Neural cell (in vitro differentiated cells): Measurements from ENCODE around the gene JAG2. TPM values are rescaled to one million over a fixed set of nuclear protein-coding genes. Genes with fewer than 3 reads are reported as not detected.

Source experiments
- H2AFZ ChIP-seq: fragments of 200-600, 300-800 bp; sonication (generic), shearing (Covaris generic); 2 replicates; pipeline ENCODE4 v1.6.0; 2014; ENCODE audit warnings: low read depth, mild to moderate bottlenecking, antibody characterized with exemption, low read length, moderate library complexity
- H3F3A ChIP-seq: fragments of 200-600 bp; shearing (Covaris generic); 2 replicates; pipeline ENCODE4 v1.6.1; 2016; ENCODE audit warnings: mild to moderate bottlenecking, moderate library complexity, mixed read lengths, antibody characterized with exemption, low read length; ENCODE audit not compliant: insufficient read depth, poor library complexity, severe bottlenecking
- H3K27ac ChIP-seq: fragments of 200-600, 300-800 bp; sonication (generic), shearing (Covaris generic); 2 replicates; pipeline ENCODE4 v1.5.1; 2014; ENCODE audit warnings: mild to moderate bottlenecking, low read length, moderate library complexity
- H3K27me3 ChIP-seq: fragments of 300-800, 200-600 bp; sonication (generic), shearing (Covaris generic); 2 replicates; pipeline ENCODE4 v1.6.0; 2014; ENCODE audit warnings: mild to moderate bottlenecking, low read depth, low read length, moderate library complexity; ENCODE audit not compliant: insufficient read depth
- H3K36me3 ChIP-seq: fragments of 300-800, 200-600 bp; sonication (generic), shearing (Covaris generic); 2 replicates; pipeline ENCODE4 v1.5.1; 2014; ENCODE audit warnings: mild to moderate bottlenecking, antibody characterized with exemption, low read length, moderate library complexity; ENCODE audit not compliant: insufficient read depth
- H3K4me2 ChIP-seq: fragments of 300-800, 200-600 bp; sonication (generic), shearing (Covaris generic); 2 replicates; pipeline ENCODE4 v1.6.0; 2014; ENCODE audit warnings: mild to moderate bottlenecking, low read length
- H3K4me3 ChIP-seq: fragments of 300-800, 200-600 bp; sonication (generic), shearing (Covaris generic); 2 replicates; pipeline ENCODE4 v1.5.1; 2014; ENCODE audit warnings: mild to moderate bottlenecking, low read length, moderate library complexity
- H3K79me2 ChIP-seq: fragments of 200-600 bp; shearing (Covaris generic); replicated peaks from 2 replicates; pipeline ENCODE4 v1.6.0; 2014; ENCODE audit warnings: mild to moderate bottlenecking, low read length, moderate library complexity; ENCODE audit not compliant: insufficient read depth
- H3K9ac ChIP-seq: fragments of 300-800, 200-600 bp; sonication (generic), shearing (Covaris generic); 2 replicates; pipeline ENCODE4 v1.6.1; 2016; ENCODE audit warnings: mild to moderate bottlenecking, low read length, mixed read lengths
- H3K9me2 ChIP-seq: fragments of 200-600 bp; shearing (Covaris generic); 2 replicates; pipeline ENCODE4 v1.6.1; 2016; ENCODE audit warnings: mild to moderate bottlenecking, low read length, mixed read lengths; ENCODE audit not compliant: insufficient read depth
- H3K9me3 ChIP-seq: fragments of 200-600, 300-800 bp; sonication (generic), shearing (Covaris generic); 2 replicates; pipeline ENCODE4 v1.6.1; 2016; ENCODE audit warnings: mild to moderate bottlenecking, mixed run types, low read length, moderate library complexity, mixed read lengths
- H4K20me1 ChIP-seq: fragments of 200-600 bp; shearing (Covaris generic); 2 replicates; pipeline ENCODE4 v1.6.1; 2016; ENCODE audit warnings: mild to moderate bottlenecking, mixed run types; ENCODE audit not compliant: insufficient read depth
- CTCF ChIP-seq: fragments of 450-650 bp; IDR thresholded peaks from 2 replicates; pipeline ENCODE4 v1.5.1; 2014; ENCODE audit warnings: antibody characterized with exemption, mild to moderate bottlenecking, moderate library complexity; ENCODE audit not compliant: poor library complexity, severe bottlenecking
- EP300 ChIP-seq: fragments of 450-650 bp; conservative IDR thresholded peaks from 2 replicates; pipeline ENCODE4 v1.6.1; 2014; ENCODE audit warnings: antibody characterized with exemption, mild to moderate bottlenecking, moderate library complexity; ENCODE audit not compliant: poor library complexity, severe bottlenecking
- EZH2 ChIP-seq: fragments of 200-600, 300-800 bp; shearing (Covaris generic), sonication (generic); IDR thresholded peaks from 2 replicates; pipeline ENCODE4 v1.6.1; 2014; ENCODE audit warnings: antibody characterized with exemption, low read length, borderline replicate concordance, mild to moderate bottlenecking; ENCODE audit not compliant: insufficient read depth, poor library complexity, severe bottlenecking
- MXI1 ChIP-seq: fragments of 450-650 bp; conservative IDR thresholded peaks from 2 replicates; pipeline ENCODE4 v1.6.1; 2014; ENCODE audit warnings: antibody characterized with exemption, mild to moderate bottlenecking; ENCODE audit not compliant: poor library complexity, severe bottlenecking
- POLR2AphosphoS5 ChIP-seq: IDR thresholded peaks from 2 replicates; pipeline ENCODE4 v1.6.1; 2012
- RAD21 ChIP-seq: fragments of 450-650 bp; conservative IDR thresholded peaks from 2 replicates; pipeline ENCODE4 v1.6.1; 2014; ENCODE audit warnings: antibody characterized with exemption, mild to moderate bottlenecking, moderate library complexity
- REST ChIP-seq: IDR thresholded peaks from 2 replicates; pipeline ENCODE4 v1.6.1; 2012; ENCODE audit warnings: borderline replicate concordance
- SMC3 ChIP-seq: fragments of 450-650 bp; conservative IDR thresholded peaks from 2 replicates; pipeline ENCODE4 v1.6.1; 2014; ENCODE audit warnings: antibody characterized with exemption, mild to moderate bottlenecking, moderate library complexity; ENCODE audit not compliant: poor library complexity
- TAF1 ChIP-seq: IDR thresholded peaks from 2 replicates; pipeline ENCODE4 v1.6.1; 2012; ENCODE audit warnings: low read depth
- polyA plus RNA-seq: library from polyadenylated mRNA; depleted of rRNA; stranded (reverse); fragments of >200 nt; gene quantifications from 2 replicates; pipeline ENCODE4 v1.2.3, GENCODE V29; 2014

JAG2 gene
- polyA plus RNA-seq, 1 donor from 2014 or later: 20.3 TPM

DNA sequence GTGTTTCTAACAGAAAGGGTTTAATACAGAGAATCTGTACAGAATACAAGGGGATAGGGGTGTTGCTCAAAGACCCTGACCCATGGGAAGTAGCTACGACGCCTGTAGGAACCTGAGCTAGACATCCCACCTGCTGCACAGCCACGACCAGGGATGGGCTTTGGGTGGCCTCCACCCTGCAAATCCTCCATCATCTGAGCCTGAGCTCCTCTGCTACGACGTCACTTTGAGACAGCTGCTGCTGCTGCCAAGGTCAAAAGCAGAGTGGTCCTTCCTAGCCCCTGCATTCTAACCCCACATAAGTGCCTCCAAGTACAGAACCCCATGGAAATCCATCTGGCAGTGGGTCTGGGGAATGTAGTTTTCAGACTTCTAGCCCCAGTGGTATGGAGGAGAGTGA lies 43.8 kb downstream of the JAG2 start:
- H3K4me3 ChIP-seq: no peak overlapping the region
- TF ChIP-seq RAD21: no peak
- no peak for TF ChIP-seq REST
- no peak for TF ChIP-seq CTCF
- no peak for TF ChIP-seq SMC3

GRCh38 chr14:105123981-105124765 lies 44.4 kb downstream of the JAG2 start:
- no peak overlapping the region for H3K9ac ChIP-seq
- H3K9me2 ChIP-seq: no peaks in the 10 kb centered on the region
- no peaks in the 10 kb centered on the region for H3K79me2 ChIP-seq
- no peaks in the 10 kb centered on the region for H4K20me1 ChIP-seq
- no peak for TF ChIP-seq POLR2AphosphoS5
- TF ChIP-seq RAD21: no peak
- no peaks in the 10 kb centered on the region for H3K36me3 ChIP-seq
- no peak overlapping the region for H2AFZ ChIP-seq
- no peaks in the 10 kb centered on the region for H3K9me3 ChIP-seq
- H3K27ac ChIP-seq: no peak overlapping the region
- no peak overlapping the region for H3K4me2 ChIP-seq
- H3K27me3 ChIP-seq: no peaks in the 10 kb centered on the region
- H3K4me3 ChIP-seq: no peak overlapping the region
- H3F3A ChIP-seq: no peaks in the 10 kb centered on the region

More for the DNA sequence above, 43.8 kb downstream of the JAG2 start:
- H3K36me3 ChIP-seq: no peaks in the 10 kb centered on the region
- no peak overlapping the region for H3K4me2 ChIP-seq
- no peak overlapping the region for H3K9ac ChIP-seq
- no peaks in the 10 kb centered on the region for H4K20me1 ChIP-seq
- no peaks in the 10 kb centered on the region for H3K9me3 ChIP-seq
- no peaks in the 10 kb centered on the region for H3F3A ChIP-seq
- H3K27ac ChIP-seq: no peak overlapping the region
- no peaks in the 10 kb centered on the region for H3K9me2 ChIP-seq
- H3K79me2 ChIP-seq: no peaks in the 10 kb centered on the region
- H2AFZ ChIP-seq: no peak overlapping the region
- H3K27me3 ChIP-seq: no peaks in the 10 kb centered on the region

- Histone ChIP-seq H3K9me3 (no peaks in the 10 kb centered on the region), H3K9ac (no peak overlapping the region), H3K36me3 (no peaks in the 10 kb centered on the region), H3F3A (no peaks in the 10 kb centered on the region), H4K20me1 (no peaks in the 10 kb centered on the region), H2AFZ (no peak overlapping the region), H3K27me3 (no peaks in the 10 kb centered on the region), H3K4me3 (no peak overlapping the region), H3K4me2 (no peak overlapping the region), H3K27ac (no peak overlapping the region), H3K79me2 (no peaks in the 10 kb centered on the region), H3K9me2 (no peaks in the 10 kb centered on the region)
- TF ChIP-seq POLR2AphosphoS5 (no peak), MXI1 (no peak), SMC3 (no peak), CTCF (no peak), REST (no peak), RAD21 (no peak), EP300 (no peak), TAF1 (no peak), EZH2 (no peak)
These were observed 45.4 kb downstream of the JAG2 start for GRCh38 chr14:105123064-105123665.
